Measurements from ENCODE around the gene PLCL2.

- TF ChIP-seq YY1 (IDR thresholded peaks at IDR 0.05; ENCODE audit: insufficient read depth, insufficient read length), result no peak
- TF ChIP-seq ZNF274 (IDR thresholded peaks at IDR 0.05; ENCODE audit: low read depth, low read length), result no peak
- no peak for TF ChIP-seq SUZ12 (IDR thresholded peaks at IDR 0.05; ENCODE audit: extremely low read depth, insufficient read depth, insufficient read length)
Observed at GRCh38 chr3:16943857-16944256, 59.1 kb downstream of the PLCL2 start.
